Vagina (tissue), 2 donors: ENCODE measurements around the gene BNC2.

Experiments
- POLR2A ChIP-seq, 2 donors: fragments of 450-650 bp; IDR thresholded peaks; one replicate each; pipeline ENCODE4 v1.6.1; 2017; ENCODE audit warnings: antibody characterized with exemption in 2 of 2, mild to moderate bottlenecking in 2 of 2, moderate library complexity in 2 of 2
- POLR2AphosphoS5 ChIP-seq, 2 donors: sonication (generic); formaldehyde crosslinking; IDR thresholded peaks; one replicate each; pipeline ENCODE4 v1.9.0; 2017; ENCODE audit warnings: antibody characterized with exemption in 2 of 2, mild to moderate bottlenecking in 2 of 2, low read depth in 1 of 2; ENCODE audit not compliant: insufficient read depth in 1 of 2
- TF ChIP-seq, protein P1 (sequence below), 3 experiments: fragments of 450-650 bp in 2 of 3; fragments of 200-600 bp in 1 of 3; sonication (generic) in 1 of 3; IDR thresholded peaks; one replicate each; pipeline ENCODE4 v1.5.1; 2017 to 2019; ENCODE audit warnings: antibody characterized with exemption in 3 of 3, mild to moderate bottlenecking in 2 of 3, moderate library complexity in 2 of 3

DNA sequence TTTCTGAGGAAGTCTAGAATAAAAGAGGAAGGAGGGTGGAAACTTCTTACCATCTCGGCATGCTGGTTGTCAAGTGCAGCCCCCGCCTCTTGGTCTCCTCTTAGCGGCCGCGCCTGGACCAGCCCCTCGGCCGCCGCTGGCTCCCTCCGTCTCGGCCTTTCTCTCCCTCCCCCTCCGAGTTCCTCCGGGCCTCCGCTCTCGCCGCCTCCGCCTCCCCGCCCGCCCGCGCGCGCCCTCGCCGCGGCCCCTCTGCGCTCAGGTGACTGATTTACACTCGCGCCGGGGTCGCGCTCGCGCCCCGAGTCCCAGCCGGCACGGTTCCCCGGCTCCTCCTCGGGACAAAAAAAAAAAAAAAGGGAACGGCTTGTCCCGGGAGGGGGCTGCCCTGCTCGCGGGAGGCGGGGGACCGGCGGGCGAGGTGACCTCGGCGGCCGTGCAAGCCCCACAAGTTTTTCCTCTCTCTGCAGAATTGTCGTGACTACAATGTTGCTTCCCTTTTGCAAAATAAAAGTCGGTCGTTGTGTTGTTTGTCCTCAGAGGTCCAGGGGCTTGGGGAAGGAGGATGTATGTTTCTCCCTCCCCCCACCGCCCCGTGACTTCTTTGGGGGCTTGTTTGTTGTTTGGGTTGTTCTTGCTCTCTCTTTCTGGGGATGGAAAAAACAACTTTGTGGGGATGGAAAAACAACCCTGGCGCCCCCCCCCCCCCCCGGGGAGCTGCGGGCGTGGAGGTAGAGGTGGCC, at the start of gene BNC2:
- TF ChIP-seq, protein P1, sequence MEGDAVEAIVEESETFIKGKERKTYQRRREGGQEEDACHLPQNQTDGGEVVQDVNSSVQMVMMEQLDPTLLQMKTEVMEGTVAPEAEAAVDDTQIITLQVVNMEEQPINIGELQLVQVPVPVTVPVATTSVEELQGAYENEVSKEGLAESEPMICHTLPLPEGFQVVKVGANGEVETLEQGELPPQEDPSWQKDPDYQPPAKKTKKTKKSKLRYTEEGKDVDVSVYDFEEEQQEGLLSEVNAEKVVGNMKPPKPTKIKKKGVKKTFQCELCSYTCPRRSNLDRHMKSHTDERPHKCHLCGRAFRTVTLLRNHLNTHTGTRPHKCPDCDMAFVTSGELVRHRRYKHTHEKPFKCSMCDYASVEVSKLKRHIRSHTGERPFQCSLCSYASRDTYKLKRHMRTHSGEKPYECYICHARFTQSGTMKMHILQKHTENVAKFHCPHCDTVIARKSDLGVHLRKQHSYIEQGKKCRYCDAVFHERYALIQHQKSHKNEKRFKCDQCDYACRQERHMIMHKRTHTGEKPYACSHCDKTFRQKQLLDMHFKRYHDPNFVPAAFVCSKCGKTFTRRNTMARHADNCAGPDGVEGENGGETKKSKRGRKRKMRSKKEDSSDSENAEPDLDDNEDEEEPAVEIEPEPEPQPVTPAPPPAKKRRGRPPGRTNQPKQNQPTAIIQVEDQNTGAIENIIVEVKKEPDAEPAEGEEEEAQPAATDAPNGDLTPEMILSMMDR (IDR thresholded peaks at IDR 0.05) = no peak
- TF ChIP-seq POLR2A (IDR thresholded peaks at IDR 0.05) = peak in 1 of 2 donors; percentile 11
- TF ChIP-seq POLR2AphosphoS5 (IDR thresholded peaks at IDR 0.05; ENCODE audit: insufficient read depth in 1 of 2, low read depth in 1 of 2) = peak in 1 of 2 donors; percentile 58
